GM12875 (cell line): Measurements from ENCODE around the gene C6orf52.

Experiments
- H3K4me3 ChIP-seq: one replicate; pipeline ENCODE4 v1.5.1; 2011; ENCODE audit warnings: low read depth, low read length, control low read depth
- CTCF ChIP-seq: IDR thresholded peaks from 2 replicates; pipeline ENCODE4 v1.5.1; 2011; ENCODE audit warnings: low read depth, mild to moderate bottlenecking, control low read depth, inconsistent platforms, low read length, moderate library complexity, borderline replicate concordance; ENCODE audit not compliant: insufficient read depth

Gene C6orf52

DNA sequence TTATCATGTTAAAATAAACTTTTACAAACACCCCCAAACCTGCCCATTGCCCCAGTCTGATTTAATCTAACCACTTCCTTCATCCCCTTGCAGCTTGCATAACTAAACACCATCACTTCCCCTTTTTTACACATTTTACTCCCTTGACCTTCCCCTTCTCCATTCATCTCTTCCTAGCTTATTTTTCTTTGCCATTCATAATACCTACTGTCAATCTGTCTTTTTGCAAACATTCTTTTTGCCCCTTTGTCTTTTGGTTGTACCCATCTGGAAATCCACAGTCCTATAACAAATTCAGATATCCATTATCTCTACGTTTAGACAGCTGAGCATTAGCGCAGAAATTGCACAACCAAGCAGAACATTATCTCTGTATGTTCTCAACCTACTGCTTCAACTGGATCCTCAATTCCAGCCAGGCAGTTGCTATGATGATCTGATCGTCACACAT, 51.2 kb downstream of the C6orf52 start:
- H3K4me3 ChIP-seq = no peak overlapping the region
- no peak for TF ChIP-seq CTCF

GRCh38 chr6:10641528-10641927, 52.9 kb downstream of the C6orf52 start:
- TF ChIP-seq CTCF = no peak
- H3K4me3 ChIP-seq = no peak overlapping the region

DNA sequence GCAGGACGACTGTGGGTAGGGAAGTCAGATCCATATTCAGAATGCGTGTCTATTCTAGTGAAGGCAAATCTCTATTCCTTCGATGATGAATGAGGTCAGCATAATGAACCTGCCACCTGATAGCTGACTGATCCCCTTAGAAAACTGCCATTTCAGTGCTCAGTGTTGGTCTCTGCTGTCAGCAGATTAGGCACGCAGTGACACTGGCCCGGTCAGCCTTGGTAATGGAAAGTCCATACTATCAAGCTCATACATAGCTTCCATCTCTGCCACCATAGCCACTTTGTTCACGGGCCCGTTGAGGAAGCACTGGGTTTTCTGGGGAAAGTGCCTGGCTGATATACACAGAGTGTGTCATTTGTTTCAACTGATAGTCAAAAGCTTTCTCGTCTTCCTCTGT, 54.0 kb downstream of the C6orf52 start:
- no peak for TF ChIP-seq CTCF
- H3K4me3 ChIP-seq = no peak overlapping the region

DNA sequence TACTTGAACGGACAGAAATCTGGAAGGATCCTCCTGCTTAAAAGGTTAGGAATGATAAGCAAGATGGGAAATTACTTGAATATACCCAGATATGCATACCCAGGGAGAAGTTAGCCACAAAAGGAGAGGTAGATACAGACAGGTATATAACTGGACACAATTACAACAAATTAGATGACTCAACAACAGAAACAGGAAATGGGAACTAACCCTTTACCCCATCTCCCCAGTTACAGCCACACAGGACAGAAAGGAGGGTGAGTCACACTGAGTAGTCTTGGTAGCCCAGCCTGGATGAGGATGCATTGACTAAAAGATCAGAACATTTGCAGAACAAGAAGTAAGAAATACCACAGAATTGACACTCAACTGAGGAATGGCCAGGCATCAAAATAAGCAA, 61.2 kb downstream of the C6orf52 start:
- no peak overlapping the region for H3K4me3 ChIP-seq
- no peak for TF ChIP-seq CTCF

DNA sequence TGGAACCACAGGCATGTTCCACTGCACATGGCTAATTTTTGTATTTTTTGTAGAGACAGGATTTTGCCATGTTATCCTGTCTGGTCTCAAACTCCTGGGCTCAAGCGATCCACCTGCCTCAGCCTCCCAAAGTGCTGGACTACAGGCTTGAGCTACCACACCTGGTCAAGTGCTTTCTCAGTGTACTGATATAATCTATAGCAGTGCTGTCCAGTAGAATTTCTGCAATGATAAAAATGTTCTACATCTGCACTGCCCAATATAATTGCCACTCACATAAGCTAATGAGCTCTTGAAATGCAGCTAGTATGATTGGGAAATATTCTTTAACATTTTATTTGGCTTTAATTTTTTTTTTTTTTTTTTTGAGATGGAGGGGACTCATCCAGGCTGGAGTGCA, 64.2 kb downstream of the C6orf52 start:
- no peak for TF ChIP-seq CTCF
- H3K4me3 ChIP-seq = no peak overlapping the region

DNA sequence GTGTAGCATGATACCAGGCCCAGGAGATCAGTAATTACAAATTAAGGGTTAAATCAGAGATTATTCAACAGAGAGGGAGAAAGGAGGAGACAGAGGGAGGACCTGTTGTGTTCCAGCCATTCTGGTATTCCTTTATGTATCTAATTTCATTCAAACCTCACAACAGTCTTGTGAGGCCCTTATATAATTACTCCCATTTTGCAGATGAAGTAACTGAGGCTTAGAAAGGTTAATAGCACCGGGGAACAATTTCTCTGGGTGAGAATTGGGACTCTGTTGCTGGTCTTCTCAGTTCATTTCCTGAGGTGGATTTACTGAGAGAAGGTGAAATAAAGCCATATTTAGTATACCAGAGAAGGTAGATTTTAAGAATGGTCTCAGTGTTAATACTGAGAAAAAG, 66.6 kb downstream of the C6orf52 start:
- TF ChIP-seq CTCF = no peak
- H3K4me3 ChIP-seq = no peak overlapping the region

- H3K4me3 ChIP-seq = no peak overlapping the region
These were observed 68.2 kb downstream of the C6orf52 start for GRCh38 chr6:10626154-10626741.

More at GRCh38 chr6:10626154-10626741, 68.2 kb downstream of the C6orf52 start:
- TF ChIP-seq CTCF = no peak
